Lung (tissue), 12 donors: Measurements from ENCODE around the gene GATA3. TPM values are rescaled to one million over a fixed set of nuclear protein-coding genes. Genes with fewer than 3 reads are reported as not detected.

Source experiments
- ATAC-seq: fragments of 200-7000 bp; cut with Tn5 transposase; one replicate; pipeline ENCODE4 v1.9.1; 2020; ENCODE audit warnings: moderate number of reproducible peaks; ENCODE audit not compliant: insufficient read depth, low FRiP score
- DNase-seq, 3 donors: peaks; one replicate each; pipeline ENCODE4 v3.0.0-alpha.2; 2013 to 2017
- H3K27ac ChIP-seq, 2 donors: one replicate each; pipeline ENCODE4 v1.5.1; 2013; ENCODE audit warnings: mild to moderate bottlenecking in 2 of 2, moderate library complexity in 2 of 2, control low read depth in 1 of 2, inconsistent platforms in 1 of 2, low read depth in 1 of 2, low read length in 1 of 2
- H3K27me3 ChIP-seq, 3 donors: one replicate each; pipeline ENCODE4 v1.5.1; 2013; ENCODE audit warnings: low read length in 2 of 3; ENCODE audit not compliant: control insufficient read depth in 3 of 3, insufficient read depth in 3 of 3
- H3K36me3 ChIP-seq, 4 donors: one replicate each; pipeline ENCODE4 v1.5.1; 2013; ENCODE audit warnings: low read length in 4 of 4, mild to moderate bottlenecking in 1 of 4, moderate library complexity in 1 of 4; ENCODE audit not compliant: control insufficient read depth in 4 of 4, insufficient read depth in 4 of 4
- H3K4me1 ChIP-seq, 5 donors: one replicate each; pipeline ENCODE4 v1.5.1; 2013; ENCODE audit warnings: low read length in 5 of 5, mild to moderate bottlenecking in 2 of 5, moderate library complexity in 1 of 5; ENCODE audit not compliant: control insufficient read depth in 5 of 5, insufficient read depth in 5 of 5
- H3K4me3 ChIP-seq: one replicate; pipeline ENCODE4 v1.5.1; 2013; ENCODE audit warnings: mild to moderate bottlenecking, control low read depth, moderate library complexity
- H3K9ac ChIP-seq, 2 donors: one replicate each; pipeline ENCODE4 v1.5.1; 2013; ENCODE audit warnings: low read length in 2 of 2, control low read depth in 1 of 2; ENCODE audit not compliant: insufficient read depth in 1 of 2
- H3K9me3 ChIP-seq, 4 donors: one replicate each; pipeline ENCODE4 v1.5.1; 2013; ENCODE audit warnings: low read length in 3 of 4, mild to moderate bottlenecking in 1 of 4, moderate library complexity in 1 of 4; ENCODE audit not compliant: control insufficient read depth in 4 of 4, insufficient read depth in 3 of 4
- WGBS, 2 donors: extraction: QIAGEN DNeasy Blood & Tissue Kit; methylation state at CpG; one replicate each; pipeline ENCODE4 v1.1.7; 2013; 5-methylcytosine and 5-hydroxymethylcytosine counted together
- polyA plus RNA-seq, 2 donors: library from polyadenylated mRNA; stranded (reverse); fragments of 200-250 nt; gene quantifications; one replicate each; pipeline ENCODE4 v1.2.1, GENCODE V29; 2013
- total RNA-seq, 2 donors: library from RNA; depleted of rRNA in 1 of 2; stranded (reverse); fragments of >200 nt in 1 of 2; gene quantifications; one replicate each; pipeline ENCODE4 v1.2.1, GENCODE V29; 2014 to 2021
- TF ChIP-seq, protein P1 (sequence below): IDR thresholded peaks from 2 replicates; pipeline ENCODE4 v1.5.1; 2012; ENCODE audit warnings: mild to moderate bottlenecking; ENCODE audit errors: control extremely low read depth, extremely low read depth
- donor health status: control.
- donor health status: control.
- donor health status: Bipolar disorder and iron deficiency.
- donor health status: healthy.
- donor health status: DM: yes; HTN: yes; CAD: no.

Gene GATA3
- total and polyA plus RNA-seq, 4 donors = 0.94 to 3.4 (median 1.8) TPM

DNA sequence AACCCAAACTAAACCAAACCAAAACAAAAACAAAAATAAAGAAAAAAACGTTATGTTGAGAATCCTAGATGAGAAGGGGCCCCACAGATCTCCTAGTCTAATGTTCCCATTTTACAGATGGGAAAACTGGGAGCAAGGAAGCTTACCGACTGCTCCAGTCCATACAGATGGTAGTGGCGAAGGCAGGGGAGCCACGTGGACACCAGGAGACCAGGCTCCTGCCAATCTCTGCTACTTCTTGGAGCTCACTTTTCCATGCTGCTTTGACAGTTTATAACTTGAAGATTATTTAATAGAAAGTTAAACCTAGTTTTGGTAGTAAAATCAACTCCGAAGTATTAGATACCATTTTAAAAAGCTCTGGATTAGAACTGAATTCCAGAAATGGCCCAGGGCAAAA, 62.0 kb downstream of the GATA3 start:
- H3K27ac ChIP-seq = no peak overlapping the region
- H3K4me3 ChIP-seq = no peak overlapping the region
- 85 to 87% methylated on average over 5 of the region's 5 CpGs for WGBS, 2 donors
- TF ChIP-seq, protein P1, sequence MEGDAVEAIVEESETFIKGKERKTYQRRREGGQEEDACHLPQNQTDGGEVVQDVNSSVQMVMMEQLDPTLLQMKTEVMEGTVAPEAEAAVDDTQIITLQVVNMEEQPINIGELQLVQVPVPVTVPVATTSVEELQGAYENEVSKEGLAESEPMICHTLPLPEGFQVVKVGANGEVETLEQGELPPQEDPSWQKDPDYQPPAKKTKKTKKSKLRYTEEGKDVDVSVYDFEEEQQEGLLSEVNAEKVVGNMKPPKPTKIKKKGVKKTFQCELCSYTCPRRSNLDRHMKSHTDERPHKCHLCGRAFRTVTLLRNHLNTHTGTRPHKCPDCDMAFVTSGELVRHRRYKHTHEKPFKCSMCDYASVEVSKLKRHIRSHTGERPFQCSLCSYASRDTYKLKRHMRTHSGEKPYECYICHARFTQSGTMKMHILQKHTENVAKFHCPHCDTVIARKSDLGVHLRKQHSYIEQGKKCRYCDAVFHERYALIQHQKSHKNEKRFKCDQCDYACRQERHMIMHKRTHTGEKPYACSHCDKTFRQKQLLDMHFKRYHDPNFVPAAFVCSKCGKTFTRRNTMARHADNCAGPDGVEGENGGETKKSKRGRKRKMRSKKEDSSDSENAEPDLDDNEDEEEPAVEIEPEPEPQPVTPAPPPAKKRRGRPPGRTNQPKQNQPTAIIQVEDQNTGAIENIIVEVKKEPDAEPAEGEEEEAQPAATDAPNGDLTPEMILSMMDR = no peak
- H3K27me3 ChIP-seq = no peaks in the 10 kb centered on the region
- H3K9ac ChIP-seq = no peak overlapping the region
- ATAC-seq = no peak
- H3K4me1 ChIP-seq = no peaks in the 10 kb centered on the region
- no peaks in the 10 kb centered on the region for H3K36me3 ChIP-seq
- DNase-seq = no peak
- peaks cover 0 to 3% (median 0%) of the 10 kb centered on the region in 4 donors for H3K9me3 ChIP-seq

DNA sequence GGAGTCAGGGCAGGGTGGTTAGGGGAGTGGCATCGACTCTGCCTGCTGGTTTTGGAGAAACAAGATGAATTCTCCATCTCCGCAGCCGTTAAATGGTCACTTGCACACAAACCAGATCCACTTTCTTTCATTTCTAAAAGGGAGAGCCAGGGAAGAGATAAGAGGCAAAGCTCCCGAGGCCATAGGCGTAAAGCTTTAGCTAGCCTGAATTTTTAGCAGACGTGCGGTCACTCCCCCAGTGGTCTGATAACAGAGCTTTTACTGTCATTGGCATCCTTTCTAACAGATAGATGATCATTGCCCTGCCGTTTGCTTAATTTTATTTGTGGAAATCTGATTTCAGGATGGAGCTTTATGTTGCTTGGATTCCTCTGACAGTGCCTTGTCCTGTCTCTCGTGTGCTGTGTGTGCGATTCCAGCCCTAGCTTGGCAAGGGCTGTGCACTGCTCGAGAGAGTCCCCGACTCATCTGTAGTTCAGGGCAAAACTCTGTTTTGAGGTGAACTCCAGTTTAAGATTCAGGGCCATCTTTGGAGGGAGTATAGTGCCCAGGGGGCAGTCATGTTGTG, 62.5 kb downstream of the GATA3 start:
- Histone ChIP-seq H3K9ac (no peak overlapping the region), H3K4me1 (no peaks in the 10 kb centered on the region), H3K9me3 (peaks cover 0 to 4% (median 0%) of the 10 kb centered on the region in 4 donors), H3K27me3 (no peaks in the 10 kb centered on the region), H3K4me3 (no peak overlapping the region), H3K36me3 (no peaks in the 10 kb centered on the region), H3K27ac (no peak overlapping the region)
- ATAC-seq = no peak
- no peak for DNase-seq
- WGBS, 2 donors = 79 to 85% methylated on average over 12 of the region's 12 CpGs
- TF ChIP-seq, protein P1 = no peak

DNA sequence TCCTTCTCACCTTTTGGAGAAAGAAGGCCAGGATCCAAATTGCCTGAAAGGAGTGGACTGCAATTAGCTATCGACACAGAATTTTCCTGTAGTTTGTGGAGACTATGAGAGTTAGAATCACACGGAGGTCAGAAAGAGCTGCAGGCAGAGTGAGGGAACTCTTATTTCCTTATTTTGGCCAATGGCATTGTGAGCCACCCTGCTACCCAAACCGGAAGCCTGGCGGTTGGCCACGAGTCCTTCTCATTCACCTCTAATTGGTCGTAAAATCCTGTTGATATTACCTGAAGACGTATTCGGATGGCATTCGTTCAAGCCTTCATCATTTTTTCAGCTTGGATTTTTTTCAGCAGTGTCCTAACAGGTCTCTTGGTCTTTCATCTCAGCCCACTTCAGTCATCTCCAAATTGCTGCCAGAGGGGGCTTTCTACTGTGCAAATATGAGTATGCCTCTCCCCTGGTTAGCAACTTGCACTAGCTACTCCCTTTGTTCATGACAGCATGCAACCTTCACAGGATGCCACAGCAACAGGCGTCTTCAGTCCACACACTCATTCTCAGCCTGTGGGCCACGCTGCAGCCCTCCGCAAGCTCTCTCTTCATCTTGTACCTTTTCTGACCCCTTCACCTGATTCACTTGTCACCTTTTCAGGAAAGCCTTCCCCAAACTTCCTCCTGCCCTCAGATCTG, 66.9 kb downstream of the GATA3 start:
- WGBS, 2 donors = 71 to 76% methylated on average over 12 of the region's 12 CpGs
- TF ChIP-seq, protein P1 = no peak
- no peaks in the 10 kb centered on the region for H3K4me1 ChIP-seq
- no peak for DNase-seq
- no peak overlapping the region for H3K9ac ChIP-seq
- no peaks in the 10 kb centered on the region for H3K36me3 ChIP-seq
- H3K9me3 ChIP-seq = peaks cover 0 to 2% (median 0%) of the 10 kb centered on the region in 4 donors
- H3K4me3 ChIP-seq = no peak overlapping the region
- H3K27me3 ChIP-seq = no peaks in the 10 kb centered on the region
- H3K27ac ChIP-seq = no peak overlapping the region
- no peak for ATAC-seq
